Measurements from ENCODE around the gene DCBLD2.
"Not testable (repeated sequence)": the region's sequence is repeated elsewhere in the genome, so short reads cannot be mapped to it uniquely, and the experiment has no call there.

DNA sequence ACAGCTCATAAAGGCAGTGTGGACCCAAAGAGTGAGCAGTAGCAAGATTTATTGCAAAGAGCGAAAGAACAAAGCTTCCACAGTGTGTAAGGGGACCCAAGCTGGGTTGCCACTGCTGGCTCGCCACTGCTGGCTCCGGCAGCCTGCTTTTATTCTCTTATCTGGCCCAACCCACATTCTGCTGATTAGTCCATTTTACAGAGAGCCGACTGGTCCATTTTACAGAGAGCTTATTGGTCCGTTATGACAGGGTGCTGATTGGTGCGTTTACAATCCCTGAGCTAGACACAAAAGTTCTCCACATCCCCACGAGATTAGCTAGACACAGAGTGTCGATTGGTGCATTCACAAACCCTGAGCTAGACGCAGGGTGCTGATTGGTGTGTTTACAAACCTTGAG is 44.2 kb downstream of the DCBLD2 start:
- TF ChIP-seq, protein P1, sequence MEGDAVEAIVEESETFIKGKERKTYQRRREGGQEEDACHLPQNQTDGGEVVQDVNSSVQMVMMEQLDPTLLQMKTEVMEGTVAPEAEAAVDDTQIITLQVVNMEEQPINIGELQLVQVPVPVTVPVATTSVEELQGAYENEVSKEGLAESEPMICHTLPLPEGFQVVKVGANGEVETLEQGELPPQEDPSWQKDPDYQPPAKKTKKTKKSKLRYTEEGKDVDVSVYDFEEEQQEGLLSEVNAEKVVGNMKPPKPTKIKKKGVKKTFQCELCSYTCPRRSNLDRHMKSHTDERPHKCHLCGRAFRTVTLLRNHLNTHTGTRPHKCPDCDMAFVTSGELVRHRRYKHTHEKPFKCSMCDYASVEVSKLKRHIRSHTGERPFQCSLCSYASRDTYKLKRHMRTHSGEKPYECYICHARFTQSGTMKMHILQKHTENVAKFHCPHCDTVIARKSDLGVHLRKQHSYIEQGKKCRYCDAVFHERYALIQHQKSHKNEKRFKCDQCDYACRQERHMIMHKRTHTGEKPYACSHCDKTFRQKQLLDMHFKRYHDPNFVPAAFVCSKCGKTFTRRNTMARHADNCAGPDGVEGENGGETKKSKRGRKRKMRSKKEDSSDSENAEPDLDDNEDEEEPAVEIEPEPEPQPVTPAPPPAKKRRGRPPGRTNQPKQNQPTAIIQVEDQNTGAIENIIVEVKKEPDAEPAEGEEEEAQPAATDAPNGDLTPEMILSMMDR (conservative IDR thresholded peaks at IDR 0.05; ENCODE audit: low read depth, low read length), result not testable (repeated sequence)
- not testable (repeated sequence) for TF ChIP-seq EZH2 (IDR thresholded peaks at IDR 0.05; ENCODE audit: borderline replicate concordance, low read depth, low read length, poor library complexity, severe bottlenecking)
